HG02852 (cell line): ENCODE results near the gene TBC1D17.

Experiments
- ATAC-seq: cut with Tn5 transposase; IDR thresholded peaks from one replicate; pipeline ENCODE4 v1.9.1; 2021; ENCODE audit warnings: mild to moderate bottlenecking, moderate library complexity; ENCODE audit not compliant: unreplicated experiment

The TBC1D17 gene

DNA sequence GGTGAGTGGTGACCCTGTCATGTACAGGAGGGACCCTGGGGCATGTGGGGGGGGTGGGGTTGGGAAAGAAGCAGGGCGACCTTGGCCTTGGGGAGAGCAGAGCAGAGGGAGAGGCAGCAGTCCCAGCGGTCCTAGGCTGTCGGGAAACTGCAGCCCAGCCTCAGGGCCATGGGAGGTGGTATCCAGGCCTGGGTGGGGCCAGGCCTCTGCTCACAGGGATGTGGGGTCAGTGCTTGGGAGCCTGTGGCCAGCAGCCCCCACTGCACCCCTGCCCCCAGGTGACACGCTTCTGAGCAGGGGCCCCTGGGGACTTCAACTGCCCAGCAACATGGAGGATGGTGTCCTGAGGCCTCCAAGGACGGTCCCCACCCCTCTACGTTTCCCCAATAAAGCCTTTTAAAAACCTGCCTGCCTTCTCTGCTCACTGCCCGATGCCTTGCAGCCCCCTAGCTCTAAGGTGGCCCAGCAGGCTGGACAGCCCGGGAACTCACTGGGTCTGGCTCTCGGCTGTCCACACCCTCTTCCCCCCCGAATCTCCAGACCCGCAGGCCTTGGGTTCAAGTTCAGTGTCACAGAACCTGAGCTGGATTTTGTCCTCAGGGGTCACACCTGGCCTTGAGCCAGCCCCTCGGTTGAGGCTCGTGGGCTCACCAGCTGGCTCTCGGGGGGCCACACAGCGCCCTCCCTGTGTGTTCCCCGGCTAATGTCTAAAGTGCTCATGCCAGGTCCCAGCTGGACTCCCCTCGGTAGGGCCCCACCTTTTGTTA lies 17.0 kb upstream of the TBC1D17 start:
- ATAC-seq, result no peak

GRCh38 chr19:49861107-49861506 lies 16.4 kb upstream of the TBC1D17 start:
- ATAC-seq, result no peak

DNA sequence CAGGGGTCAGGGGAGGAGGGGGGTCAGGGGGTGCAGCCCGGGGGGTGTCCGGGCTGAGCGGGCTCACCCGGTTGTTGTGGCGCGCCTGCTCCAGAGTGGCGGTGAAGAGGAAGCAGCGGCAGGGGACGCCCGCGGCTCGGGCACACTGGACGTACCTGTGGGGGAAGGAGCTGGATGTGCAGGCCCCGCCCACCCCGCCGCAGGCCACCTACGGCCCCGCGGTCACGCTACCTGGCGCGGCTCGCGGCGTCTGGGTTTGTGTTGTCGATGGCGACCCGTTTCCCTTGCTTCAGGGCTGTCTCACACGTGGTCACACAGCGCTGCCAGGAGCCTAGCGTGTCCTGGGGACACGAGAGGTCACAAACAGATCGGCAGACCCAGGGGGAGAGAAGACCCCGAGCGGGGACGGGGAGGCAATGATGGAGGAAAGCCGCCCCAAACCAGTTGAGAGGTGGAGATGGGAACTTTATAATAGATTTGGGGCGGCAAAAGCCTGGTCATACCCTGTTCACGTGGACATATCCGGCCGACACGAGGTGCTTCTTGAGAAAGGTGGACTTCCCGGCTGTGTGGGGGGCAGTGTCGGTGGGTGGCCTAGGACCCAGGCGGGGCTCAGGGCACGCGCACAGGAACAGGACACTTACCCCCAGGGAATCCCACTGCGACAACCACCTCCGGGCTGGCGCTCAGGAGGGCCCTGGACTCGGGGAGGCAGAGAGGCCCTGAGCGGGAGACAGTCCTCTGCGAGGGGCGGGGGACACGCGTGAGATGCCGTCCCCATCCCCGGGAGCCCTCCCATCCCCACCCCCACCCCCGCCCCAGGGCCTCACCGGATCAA lies 15.7 kb upstream of the TBC1D17 start:
- ATAC-seq, result no peak

DNA sequence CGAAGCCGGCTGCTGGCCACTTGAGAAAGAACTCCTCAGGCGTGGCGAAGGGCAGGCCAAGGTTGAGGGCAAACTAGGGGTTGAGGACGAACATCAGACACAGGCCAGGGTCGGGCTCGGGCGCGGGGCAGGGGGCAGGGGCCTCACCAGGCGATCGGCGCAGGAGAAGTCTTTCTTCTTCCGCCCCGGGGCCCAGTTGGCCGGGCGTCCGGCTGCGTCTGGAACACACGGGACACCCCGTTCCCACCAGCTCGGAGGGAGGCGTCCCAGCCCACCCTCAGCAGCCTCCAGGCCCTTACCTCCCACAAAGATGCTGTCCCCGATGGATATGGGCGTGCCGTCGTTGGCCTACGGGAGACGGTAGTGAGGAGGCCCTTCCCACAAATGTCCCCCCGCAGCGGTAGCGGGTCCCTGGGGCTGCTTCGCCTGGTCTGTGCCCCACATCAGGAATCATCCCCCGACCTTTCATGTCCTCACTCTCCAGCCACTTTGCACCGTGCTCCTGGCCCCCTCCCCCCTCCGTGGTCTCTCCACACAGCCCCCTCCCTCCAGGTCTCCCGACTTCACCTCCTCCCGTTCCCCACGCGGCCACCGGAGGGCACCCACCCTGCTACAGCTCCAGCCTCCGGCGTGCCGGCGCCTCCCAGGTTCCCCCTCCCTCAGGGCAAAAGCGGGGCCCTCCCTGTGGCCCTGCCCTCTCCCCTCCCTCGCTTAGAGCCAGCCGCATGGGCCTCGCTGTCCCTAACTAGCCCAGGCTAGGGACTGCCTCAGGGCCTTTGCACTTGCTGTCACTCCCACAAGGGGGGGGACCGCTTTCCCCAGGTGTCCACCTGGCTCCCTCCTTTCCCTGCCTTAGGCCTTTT lies 14.9 kb upstream of the TBC1D17 start:
- no peak for ATAC-seq

- ATAC-seq, result no peak
Measured at GRCh38 chr19:49863254-49863934, 14.1 kb upstream of the TBC1D17 start.

DNA sequence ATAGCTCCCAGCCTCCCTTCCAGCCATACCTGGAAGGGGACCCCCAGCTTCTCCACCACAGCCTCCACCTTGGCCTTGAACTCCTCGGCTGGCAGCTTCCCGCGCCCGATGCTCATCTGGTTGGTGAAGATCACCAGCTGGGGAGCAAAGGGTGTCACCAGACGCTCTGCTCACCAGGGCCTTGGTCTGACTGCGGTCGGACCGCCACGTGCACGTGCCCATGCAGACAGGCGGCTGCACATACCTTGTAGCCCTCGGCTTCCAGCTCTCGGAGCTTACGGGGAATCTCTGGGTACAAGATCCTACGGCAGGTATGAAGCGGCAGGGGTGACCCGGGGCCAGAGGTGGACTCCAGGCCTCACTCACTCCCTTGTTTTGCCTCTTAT lies 13.6 kb upstream of the TBC1D17 start:
- ATAC-seq, result no peak

DNA sequence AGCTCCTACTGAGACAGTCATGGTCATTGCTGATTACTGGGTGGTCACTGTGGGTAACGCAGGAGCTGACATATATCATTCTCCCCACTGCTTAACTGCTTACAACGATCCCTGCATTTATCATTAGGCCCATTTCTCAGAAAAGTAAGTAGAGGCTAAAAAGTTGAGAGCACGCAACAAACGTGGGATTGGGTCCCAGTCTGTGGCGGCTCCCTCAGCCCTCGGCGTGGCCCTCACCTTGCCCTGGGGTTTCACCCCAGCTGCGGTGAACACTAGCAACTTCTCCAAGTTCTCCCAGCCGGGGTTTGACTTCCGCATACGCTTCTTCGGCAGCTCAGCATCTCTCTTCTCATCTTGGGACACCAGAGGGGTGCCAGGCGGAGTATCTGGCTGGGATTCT lies 12.6 kb upstream of the TBC1D17 start:
- ATAC-seq, result no peak

DNA sequence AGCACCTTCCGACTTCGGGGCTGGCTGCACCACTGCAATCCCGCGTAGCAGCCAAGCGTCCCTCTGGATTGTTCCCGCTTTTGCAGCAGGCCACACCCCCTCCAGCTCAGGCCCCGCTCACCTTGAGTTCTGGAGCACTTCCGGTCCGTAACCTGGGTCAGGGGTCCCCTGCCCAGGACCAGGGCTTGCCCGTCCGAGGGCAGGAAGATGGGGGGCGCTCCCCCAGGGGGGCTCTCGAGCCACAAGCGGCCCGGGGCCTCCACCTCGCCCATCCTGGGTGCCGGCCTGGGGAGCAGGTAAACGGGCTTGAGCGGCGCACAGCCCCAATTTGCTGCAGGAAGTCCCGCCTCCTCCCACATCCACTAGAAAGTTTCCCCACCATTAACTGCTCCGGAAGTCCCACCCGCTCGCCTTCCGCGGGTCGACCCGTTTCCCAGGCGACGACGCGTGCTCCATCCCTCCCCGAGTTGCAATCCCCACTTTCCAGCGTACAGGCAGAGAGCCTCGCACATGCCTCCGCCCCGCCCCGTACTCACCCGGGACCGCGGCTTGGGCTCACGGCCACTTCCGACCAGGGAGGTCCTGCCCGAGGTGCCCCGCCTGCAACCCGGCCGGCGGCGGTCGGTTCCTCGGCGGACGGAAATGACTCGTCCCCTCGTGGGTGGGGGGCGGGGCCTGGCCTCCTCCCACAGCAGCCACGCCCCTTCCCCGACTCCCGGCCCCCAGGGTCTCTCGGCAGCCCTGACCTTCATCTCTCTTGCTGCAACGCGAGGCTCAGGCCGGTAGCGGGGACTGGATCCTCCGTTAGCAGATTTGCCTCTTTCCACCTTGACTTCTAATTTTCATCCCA lies 10.3 kb upstream of the TBC1D17 start, which contains the start of gene PNKP:
Gene PNKP, minus strand, starts transcription at position 644 of the 850 bp plus-strand sequence. Its CDS starts 372 bp downstream, at position 272.
- ATAC-seq, result peak; percentile 33

DNA sequence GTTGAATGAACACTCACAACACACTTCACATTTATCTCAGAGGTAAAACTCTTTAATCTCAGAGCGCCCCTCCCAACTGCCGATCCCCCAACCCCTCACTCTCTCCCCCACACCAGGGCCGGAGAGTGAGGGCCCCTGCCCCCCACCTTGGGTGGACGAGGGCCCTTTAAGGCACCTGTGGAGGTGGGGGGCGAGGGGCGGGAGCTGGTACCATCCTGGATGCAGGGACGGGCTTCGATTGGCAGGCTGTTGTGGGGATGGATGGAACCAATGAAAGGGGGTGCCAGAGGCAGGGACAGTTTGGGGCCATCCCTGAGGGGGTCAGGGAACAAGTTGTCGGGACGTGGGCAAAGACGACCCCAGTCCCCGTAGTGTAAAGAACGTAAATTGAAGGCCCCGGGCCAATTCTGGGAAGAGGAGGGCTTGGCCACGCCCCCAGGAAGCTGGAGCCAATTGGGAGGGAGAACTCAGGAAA lies 8.5 kb upstream of the TBC1D17 start:
- peak; percentile 9 for ATAC-seq

DNA sequence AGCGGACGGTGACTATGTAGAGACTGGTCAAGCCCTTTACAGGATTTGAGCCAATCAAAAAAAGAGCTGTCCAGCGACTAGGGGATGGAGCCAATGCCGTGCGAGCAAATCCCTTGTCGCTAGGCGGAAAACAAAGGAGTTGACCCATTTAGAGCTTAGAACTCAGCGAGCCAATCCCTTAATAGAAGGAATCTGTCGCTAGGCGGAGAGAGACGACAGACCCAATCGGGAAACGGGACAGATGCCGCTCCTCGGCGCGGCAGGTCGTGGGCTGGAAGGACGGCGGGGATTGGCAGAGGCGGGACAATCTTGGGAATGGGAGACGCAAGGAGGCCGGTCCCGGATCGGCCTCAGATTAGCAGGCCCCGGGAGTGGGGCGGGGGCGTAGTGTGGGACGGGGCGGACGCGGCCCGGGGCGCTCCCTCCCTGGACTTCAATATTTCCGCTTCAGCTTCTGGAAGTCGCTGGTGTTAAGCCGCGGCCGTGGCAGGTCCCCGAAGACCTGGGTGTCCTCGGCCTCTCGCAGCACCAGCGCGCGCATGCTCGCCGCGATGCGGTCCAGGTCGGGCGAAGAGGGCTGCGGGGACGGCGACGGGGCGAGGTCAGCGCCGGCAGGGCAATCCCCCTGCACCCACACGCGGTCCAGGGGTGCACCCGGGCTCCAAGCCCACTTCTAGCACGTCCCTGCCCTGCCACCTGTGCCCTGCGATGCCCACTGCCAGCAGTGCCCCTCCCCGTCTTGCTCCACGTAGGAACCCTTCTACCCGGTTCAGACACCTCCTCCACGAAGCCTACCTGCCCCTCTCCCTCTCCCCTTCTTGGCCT lies 7.8 kb upstream of the TBC1D17 start:
- ATAC-seq, result peak; percentile 66

DNA sequence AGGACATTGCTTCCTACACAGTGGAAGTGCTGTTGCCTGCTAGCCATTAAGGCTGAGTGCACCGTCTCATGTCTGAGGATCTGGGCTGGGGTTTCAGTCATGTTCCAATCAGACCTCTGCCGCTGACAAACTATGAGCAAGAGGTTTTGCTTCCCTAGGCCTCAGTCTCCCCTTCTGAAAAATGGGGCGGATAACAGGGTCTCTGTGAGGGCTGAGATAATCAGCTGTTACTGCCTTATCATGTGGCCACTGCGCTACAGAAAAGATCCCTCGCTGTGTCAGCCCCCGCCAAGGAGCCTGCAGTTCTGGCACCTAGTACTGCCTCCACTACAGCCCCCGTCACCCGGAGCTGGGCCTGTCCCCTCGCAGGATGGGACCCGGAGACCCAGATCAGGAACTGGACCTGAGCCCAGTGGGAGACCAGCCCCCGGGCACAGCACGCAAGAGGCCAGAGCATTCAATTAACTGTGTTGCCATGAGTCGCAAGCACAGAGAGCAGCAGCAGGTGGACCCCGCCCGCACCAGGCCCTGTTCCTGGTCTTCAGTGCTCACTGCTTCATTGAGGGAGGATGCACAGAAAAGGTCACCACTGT lies 7.1 kb upstream of the TBC1D17 start:
- no peak for ATAC-seq

- no peak for ATAC-seq
Measured at GRCh38 chr19:49871349-49871985, 6.0 kb upstream of the TBC1D17 start.

DNA sequence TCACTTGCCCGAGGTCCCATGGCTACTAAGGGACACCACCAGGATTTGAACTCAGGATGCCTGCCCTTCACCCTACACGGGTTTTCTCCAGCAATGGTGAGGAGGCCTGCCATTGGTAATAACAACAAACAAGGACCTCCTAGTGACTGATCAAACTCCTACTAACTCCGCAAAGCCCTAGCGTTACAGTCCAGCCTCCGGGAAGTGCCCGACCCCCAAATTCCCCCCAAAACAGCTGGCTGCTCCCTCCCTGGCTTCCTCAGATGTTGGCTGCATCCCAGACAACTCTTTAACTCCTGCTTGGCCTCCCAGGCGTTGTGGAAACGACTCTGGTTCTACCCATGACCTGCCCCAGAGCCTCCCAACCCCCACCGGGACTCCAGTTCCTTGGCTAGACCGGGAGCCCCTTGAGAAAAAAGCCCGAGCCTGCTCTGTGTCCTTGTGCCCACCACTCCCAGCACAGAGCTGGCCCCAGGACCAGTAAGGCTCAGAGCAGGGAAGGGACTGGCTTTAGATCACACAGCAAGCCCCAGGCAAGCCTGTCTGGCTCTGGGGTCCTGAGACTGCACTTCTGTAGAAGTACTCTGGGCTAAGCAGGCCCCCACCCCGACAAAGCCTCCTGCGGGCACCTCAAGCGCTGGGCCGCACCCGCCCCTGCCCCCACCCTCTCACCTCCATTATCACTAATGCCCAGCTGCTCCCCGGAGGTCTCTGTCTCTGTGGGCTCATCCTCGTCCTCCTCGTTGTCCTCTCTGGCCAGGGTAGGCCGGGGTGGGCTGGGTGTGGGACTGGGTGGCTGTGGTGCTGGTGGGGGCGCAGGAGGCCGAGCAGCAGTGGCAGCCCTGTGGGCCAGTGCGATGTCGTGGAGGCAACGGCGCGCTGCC lies 5.0 kb upstream of the TBC1D17 start:
- no peak for ATAC-seq

- ATAC-seq, result no peak
Measured at GRCh38 chr19:49873129-49873521, 4.4 kb upstream of the TBC1D17 start.

GRCh38 chr19:49873834-49874233 lies 3.7 kb upstream of the TBC1D17 start:
- no peak for ATAC-seq

DNA sequence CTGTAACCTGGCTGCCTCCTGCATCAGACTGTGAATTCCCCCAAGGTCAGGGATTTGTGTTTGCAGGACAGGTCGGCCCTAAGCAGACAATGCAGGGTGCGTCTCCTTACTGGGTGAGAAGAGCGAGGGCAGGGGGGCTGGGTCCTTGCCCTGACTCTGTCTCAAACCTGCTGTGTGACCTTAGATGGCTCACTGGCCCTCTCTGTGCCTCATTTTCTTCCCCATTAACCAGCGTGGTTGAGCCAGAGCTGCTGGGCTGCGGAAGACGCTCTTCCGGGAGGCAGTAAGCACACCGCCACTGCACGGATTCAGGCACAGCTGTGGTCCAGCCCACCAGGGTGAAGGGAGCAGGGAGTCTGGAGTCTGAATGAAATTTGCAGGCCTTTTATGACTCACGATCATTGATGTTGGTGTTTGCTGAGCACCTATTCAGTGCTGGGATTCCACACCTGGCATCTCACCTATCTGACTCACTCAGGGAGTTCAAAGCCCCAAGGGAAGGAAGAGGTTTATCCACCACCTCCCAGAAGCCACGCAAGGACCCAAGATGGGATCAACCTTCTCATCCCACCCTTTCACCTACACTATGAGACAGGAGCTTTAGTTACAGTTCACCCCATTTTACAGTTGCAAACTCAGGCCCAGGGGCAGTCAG lies 2.9 kb upstream of the TBC1D17 start:
- ATAC-seq, result no peak
